HPDE6-E6E7 (cell line): ENCODE measurements around the gene SLC2A1.
"Not testable (repeated sequence)": the region's sequence is repeated elsewhere in the genome, so short reads cannot be mapped to it uniquely, and the experiment has no call there.

ENCODE experiments used
- DNase-seq: peaks from one replicate; pipeline ENCODE4 v3.0.0; 2011; ENCODE audit warnings: missing footprints; ENCODE audit errors: extremely low spot score

The SLC2A1 gene

DNA sequence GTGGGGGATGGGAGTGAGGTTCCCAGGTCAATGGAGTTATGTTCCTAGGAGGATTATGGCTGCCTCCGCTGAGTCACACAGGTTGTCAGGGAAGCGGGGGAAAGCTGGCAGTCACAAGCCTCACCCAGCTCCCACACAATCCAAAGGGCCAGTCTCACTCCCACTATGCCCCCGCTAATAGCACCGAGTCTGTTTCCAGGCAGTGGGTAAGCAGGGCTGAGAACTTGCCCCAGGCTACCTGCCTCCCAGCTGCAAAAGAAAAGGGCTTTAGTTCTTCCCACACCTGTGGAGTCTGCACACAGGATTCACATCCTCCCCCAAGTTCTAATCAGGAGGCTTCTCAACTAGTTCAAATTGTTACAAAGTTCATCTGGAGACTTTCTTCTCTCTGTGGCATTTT, 58.7 kb downstream of the SLC2A1 start:
- DNase-seq: not testable (repeated sequence)

DNA sequence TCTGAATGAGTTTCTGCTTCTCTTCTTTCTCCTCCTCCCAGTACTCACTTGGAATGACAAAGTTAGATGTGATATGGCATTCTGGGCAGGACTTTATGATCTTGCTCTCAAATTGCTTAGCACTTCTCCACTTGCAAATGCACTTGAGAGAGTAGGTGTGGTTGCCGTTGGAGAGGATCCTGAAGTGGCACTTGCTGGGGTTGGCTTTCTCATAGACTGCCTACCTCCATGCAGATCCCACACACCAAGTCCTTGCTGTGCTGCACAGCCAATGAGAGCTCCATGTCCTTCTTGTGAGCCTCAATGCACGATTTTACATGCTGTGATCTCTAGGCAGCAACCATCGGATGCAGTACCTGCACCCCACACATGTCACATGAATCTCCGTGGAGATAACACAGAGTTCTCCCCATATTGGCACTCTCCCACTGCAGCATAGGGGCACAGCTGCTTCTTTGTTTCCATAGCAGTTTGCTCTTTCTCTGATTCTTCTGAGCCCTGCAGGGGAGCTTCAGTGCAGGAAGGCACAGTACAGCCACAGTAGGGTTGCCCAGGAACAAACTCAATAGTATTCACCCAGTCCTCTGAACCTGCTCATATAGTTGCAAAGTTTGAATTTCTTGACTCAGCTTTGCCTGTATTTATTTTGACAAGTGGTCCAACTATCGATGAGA, 67.1 kb downstream of the SLC2A1 start:
- no peak for DNase-seq

DNA sequence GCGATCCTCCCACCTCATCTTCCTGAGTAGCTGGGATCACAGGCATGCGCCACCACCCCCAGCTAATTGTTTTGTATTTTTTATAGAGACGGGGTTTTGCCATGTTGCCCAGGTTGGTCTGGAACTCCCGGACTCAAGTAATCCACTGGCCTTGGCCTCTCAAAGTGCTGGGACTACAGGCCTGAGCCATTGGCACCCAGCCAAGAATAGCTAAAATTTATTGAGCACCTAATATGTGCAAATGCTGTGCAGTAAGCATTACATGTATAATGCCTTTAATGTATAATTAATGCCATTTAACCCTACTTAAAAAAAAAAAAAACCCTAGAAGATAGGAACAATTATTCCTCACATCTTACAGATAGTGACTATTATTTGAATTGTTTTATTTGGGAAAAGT, 69.4 kb downstream of the SLC2A1 start:
- no peak for DNase-seq

DNA sequence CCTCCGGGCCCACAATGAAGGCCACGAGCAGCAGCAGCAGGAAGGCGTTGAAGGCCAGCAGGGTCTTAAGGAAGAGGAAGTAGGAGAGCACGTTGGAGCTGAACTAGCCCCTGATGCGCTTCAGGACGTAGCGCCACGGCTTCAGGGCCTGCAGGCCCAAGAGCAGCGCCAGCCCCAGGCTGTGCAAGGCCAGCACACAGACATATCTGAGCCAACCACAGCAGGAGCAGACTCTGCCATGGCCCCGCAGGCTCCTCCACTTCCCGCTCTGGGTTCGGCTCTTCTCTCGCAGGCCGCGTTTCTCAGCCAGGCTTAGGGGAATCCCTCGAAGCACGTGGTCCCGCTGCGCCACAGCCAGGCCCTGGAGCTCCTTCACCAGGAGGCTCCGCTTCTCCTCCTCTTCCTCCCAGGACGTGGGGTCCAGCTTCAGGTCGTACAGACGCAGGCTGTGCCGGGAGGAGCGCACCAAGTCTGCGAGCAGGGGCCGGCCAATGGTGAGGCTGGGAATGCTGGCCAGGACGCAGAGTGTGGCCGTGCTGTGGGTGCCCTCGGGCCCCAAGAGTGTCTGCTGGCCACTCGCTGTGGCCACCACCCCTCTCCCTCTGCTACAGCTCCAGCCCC, 70.5 kb downstream of the SLC2A1 start:
- DNase-seq: no peak

DNA sequence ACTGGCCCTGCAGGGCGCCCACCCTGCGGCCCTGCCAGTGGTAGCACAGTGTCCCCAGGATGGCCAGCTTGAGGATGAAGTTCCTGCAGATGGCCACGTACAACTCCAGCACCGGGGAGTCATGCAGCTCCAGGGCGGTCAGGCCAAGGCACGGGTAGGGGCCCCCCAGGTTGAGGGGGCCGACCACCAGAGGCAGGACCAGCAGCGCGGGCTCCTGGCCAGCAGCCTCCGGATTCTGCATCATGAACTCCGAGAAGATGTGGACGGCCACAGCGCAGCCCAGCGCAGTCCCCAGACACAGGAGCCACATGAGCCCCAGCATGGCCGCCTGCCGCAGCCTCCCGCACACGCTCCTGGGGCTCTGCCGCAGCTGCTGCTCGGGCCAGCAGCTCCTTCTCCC, 71.3 kb downstream of the SLC2A1 start:
- DNase-seq: no peak

DNA sequence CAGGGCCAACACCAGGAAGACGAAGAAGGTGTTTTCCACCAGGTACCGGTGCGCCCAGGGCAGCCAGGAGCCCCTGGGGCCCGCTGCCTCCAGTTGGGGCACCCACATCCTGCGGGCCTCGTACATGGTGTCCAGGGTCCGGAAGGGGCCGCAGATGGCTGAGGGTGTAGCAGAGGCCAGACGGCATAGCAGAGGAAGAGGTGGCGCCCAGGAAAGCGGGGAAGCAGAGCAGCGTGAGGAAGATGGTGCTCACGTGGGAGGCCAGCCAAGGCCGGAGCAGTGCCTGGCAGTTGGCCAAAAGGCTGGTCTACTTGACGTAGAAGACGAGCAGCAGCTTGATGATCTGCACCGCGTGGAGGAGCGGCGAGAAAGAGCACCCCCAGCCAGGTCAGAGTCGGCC, 71.9 kb downstream of the SLC2A1 start:
- no peak for DNase-seq

DNA sequence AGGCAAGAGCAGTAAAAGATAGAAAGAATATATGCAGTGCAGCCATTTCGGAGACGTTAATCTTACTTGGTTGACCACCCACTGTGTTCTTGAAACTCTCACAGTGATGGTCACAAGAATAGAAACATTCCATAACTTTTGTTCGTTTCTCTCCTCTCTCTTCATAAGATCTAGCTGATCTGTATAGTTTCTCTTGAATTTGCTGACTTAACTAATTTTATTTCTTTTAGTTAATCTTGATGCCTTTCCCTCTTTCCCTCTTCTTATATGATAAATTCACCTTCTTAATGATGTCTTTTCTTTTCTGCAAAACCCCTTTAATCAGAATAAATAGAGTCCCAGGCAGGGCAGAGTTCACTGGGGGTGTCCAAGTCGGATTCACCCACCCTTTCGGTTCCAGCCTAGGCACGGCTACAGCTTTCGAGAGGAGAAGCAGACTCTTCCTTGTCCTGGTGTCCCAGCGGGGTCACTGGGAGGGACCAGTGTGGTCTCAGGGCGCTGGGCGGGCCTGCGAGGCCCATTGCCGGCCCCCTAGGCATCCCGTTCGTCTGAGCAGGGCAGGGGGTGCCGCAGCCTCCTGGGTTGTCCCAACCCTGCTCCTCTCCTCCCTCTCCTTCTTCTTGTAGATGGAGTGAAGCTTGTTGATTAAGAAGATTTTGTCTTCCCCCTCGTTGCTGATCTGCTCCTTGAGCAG, 72.5 kb downstream of the SLC2A1 start:
- DNase-seq: no peak

DNA sequence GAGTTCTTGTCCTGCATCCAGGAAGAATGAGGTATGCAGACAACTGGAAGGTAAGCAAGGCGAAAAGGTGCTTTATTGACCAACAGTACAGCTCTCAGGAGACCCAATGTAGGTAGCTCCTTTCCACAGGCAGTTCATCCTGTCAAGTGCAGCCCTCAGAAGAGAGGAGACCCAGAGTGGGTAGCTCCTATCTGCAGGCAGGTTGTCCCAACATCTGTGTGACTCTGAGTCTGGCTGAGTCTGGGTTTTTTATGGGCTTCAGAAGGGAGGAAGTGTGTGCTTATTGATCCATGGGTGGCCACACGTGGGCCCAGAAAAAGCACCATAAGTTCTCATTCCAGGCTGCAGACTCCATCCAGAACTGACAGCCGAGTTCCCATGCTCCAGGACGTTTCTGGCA, 78.3 kb downstream of the SLC2A1 start:
- DNase-seq: no peak

DNA sequence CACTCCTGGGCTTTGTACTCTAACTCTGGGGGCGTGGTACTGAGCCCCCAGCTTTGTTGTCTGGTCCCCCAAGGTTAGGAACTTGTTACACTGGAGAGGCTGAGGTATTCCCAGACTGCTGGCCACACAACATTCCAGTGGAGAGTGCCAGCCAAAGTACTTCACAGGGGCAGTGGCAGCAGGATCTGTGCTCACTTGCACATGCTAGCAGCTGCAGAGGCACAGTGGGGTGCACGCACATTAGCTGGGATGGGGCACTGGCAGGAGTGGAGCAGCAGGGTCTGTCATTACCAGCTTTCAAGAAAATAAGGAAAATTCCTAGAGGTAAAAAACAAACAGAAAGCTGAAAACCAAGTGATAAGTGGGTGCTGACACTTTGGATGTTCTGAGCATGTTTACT, 81.3 kb downstream of the SLC2A1 start:
- no peak for DNase-seq

DNA sequence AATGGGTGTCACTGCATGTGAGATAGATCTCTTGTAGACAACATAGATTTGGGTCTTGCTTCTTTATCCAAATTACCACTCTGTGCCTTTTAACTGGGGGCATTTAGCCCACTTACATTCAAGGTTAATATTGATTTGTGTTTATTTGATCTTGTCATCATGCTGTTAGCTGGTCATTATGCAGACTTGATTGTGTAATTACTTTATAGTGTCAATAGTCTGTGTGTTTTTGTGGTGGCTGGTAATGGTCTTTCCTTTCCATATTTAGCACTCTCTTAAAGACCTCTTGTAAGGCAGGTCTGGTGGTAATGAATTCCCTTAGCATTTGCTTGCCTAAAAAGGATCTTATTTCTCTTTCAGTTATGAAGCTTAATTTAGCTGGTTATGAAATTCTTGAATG, 82.7 kb downstream of the SLC2A1 start:
- no peak for DNase-seq
